Keratinocyte (primary cell): ENCODE data around the gene RGS17.

Experiments
- CTCF ChIP-seq, 3 experiments: IDR thresholded peaks in 1 of 3; conservative IDR thresholded peaks in 1 of 3; optimal IDR thresholded peaks in 1 of 3; 2 replicates in 2 of 3; 3 replicates in 1 of 3; pipeline versions ENCODE3 to v1.5.1; 2011; ENCODE audit warnings: low read length in 3 of 3, mild to moderate bottlenecking in 3 of 3, moderate library complexity in 2 of 3, control low read depth in 1 of 3, inconsistent platforms in 1 of 3; ENCODE audit not compliant: insufficient read depth in 2 of 3; ENCODE audit errors: extremely low read depth in 1 of 3
- EZH2 ChIP-seq: IDR thresholded peaks from one replicate; pipeline ENCODE4 v1.6.1; 2012; ENCODE audit warnings: inconsistent platforms, mild to moderate bottlenecking, low read length, moderate library complexity

GRCh38 chr6:153138930-153139329 lies 7.8 kb upstream of the RGS17 start:
- TF ChIP-seq CTCF (optimal IDR thresholded peaks at IDR 0.05 in 1 of 3, IDR thresholded peaks at IDR 0.05 in 1 of 3, conservative IDR thresholded peaks at IDR 0.05 in 1 of 3; ENCODE audit: extremely low read depth in 1 of 3, insufficient read depth in 2 of 3, low read length in 3 of 3) = no peak
- TF ChIP-seq EZH2 = no peak
